Fibroblast of lung (primary cell): ENCODE data around the gene TPPP3. TPM values are rescaled to one million over a fixed set of nuclear protein-coding genes. Genes with fewer than 3 reads are reported as not detected.

Experiments used
- DNase-seq, 2 donors: peaks; one replicate each; pipeline versions ENCODE4 v3.0.0 to v3.0.0-alpha.2; 2010; ENCODE audit warnings: low read depth in 2 of 2
- H2AFZ ChIP-seq: 2 replicates; pipeline ENCODE4 v1.5.1; 2012; ENCODE audit warnings: low read length, control low read depth, inconsistent platforms
- H3K27ac ChIP-seq: 2 replicates; pipeline ENCODE4 v1.5.1; 2011; ENCODE audit warnings: low read length, control low read depth; ENCODE audit not compliant: insufficient read depth
- H3K27me3 ChIP-seq: 2 replicates; pipeline ENCODE4 v1.5.1; 2011; ENCODE audit warnings: mild to moderate bottlenecking, low read length; ENCODE audit not compliant: control insufficient read depth, insufficient read depth
- H3K36me3 ChIP-seq: 2 replicates; pipeline ENCODE4 v1.5.1; 2011; ENCODE audit warnings: low read length; ENCODE audit not compliant: control insufficient read depth, insufficient read depth
- H3K4me1 ChIP-seq: 2 replicates; pipeline ENCODE4 v1.5.1; 2011; ENCODE audit warnings: low read length; ENCODE audit not compliant: control insufficient read depth, insufficient read depth; ENCODE audit errors: extremely low read depth
- H3K4me2 ChIP-seq: 2 replicates; pipeline ENCODE4 v1.5.1; 2011; ENCODE audit warnings: low read length, control low read depth; ENCODE audit not compliant: insufficient read depth; ENCODE audit errors: extremely low read depth
- H3K4me3 ChIP-seq, 4 experiments: fragments of 200-600 bp in 1 of 4; sonication (generic) in 1 of 4; replicated peaks in 1 of 4; 2 replicates each; pipeline ENCODE4 v1.5.1; 2011 to 2016; ENCODE audit warnings: low read length in 4 of 4, low read depth in 3 of 4, mild to moderate bottlenecking in 3 of 4, control low read depth in 2 of 4, inconsistent platforms in 1 of 4, mixed read lengths in 1 of 4; ENCODE audit not compliant: insufficient read depth in 1 of 4; ENCODE audit errors: control extremely low read depth in 1 of 4
- H3K79me2 ChIP-seq: 2 replicates; pipeline ENCODE4 v1.5.1; 2012; ENCODE audit warnings: mild to moderate bottlenecking, low read length, inconsistent platforms; ENCODE audit not compliant: control insufficient read depth, insufficient read depth
- H3K9ac ChIP-seq: 2 replicates; pipeline ENCODE4 v1.5.1; 2011; ENCODE audit warnings: mild to moderate bottlenecking, low read length, control low read depth; ENCODE audit not compliant: insufficient read depth
- H3K9me3 ChIP-seq: 2 replicates; pipeline ENCODE4 v1.5.1; 2012; ENCODE audit warnings: low read depth, low read length; ENCODE audit not compliant: control insufficient read depth, insufficient read depth
- H4K20me1 ChIP-seq: 2 replicates; pipeline ENCODE4 v1.5.1; 2011; ENCODE audit warnings: low read length; ENCODE audit not compliant: control insufficient read depth, insufficient read depth; ENCODE audit errors: extremely low read depth
- EZH2 ChIP-seq: IDR thresholded peaks from 2 replicates; pipeline ENCODE4 v1.5.1; 2012; ENCODE audit warnings: low read length, control low read depth, mild to moderate bottlenecking; ENCODE audit errors: missing control alignments
- polyA plus RNA-seq, 2 donors: library from polyadenylated mRNA; depleted of rRNA in 1 of 2; stranded (reverse) in 1 of 2; unstranded in 1 of 2; fragments of >200 nt; gene quantifications; 2 replicates each; pipeline ENCODE4 v1.2.1, GENCODE V29; 2011 to 2012; ENCODE audit warnings: missing spikeins in 1 of 2
- total RNA-seq: library from RNA; depleted of rRNA; stranded (reverse); fragments of >200 nt; gene quantifications from 2 replicates; pipeline ENCODE4 v1.2.1, GENCODE V29; 2014
- TF ChIP-seq, protein P1 (sequence below), 2 donors: IDR thresholded peaks in 1 of 2; conservative IDR thresholded peaks in 1 of 2; 1 replicate in 1 of 2; 2 replicates in 1 of 2; pipeline ENCODE4 v1.5.1; 2011 to 2012; ENCODE audit warnings: low read length in 2 of 2, control low read depth in 1 of 2, inconsistent platforms in 1 of 2, low read depth in 1 of 2, mild to moderate bottlenecking in 1 of 2

Gene TPPP3
- total and polyA plus RNA-seq, 2 donors (not counting 1 experiment from before 2014, with no cell fraction given), result 2.9 to 3.8 TPM

DNA sequence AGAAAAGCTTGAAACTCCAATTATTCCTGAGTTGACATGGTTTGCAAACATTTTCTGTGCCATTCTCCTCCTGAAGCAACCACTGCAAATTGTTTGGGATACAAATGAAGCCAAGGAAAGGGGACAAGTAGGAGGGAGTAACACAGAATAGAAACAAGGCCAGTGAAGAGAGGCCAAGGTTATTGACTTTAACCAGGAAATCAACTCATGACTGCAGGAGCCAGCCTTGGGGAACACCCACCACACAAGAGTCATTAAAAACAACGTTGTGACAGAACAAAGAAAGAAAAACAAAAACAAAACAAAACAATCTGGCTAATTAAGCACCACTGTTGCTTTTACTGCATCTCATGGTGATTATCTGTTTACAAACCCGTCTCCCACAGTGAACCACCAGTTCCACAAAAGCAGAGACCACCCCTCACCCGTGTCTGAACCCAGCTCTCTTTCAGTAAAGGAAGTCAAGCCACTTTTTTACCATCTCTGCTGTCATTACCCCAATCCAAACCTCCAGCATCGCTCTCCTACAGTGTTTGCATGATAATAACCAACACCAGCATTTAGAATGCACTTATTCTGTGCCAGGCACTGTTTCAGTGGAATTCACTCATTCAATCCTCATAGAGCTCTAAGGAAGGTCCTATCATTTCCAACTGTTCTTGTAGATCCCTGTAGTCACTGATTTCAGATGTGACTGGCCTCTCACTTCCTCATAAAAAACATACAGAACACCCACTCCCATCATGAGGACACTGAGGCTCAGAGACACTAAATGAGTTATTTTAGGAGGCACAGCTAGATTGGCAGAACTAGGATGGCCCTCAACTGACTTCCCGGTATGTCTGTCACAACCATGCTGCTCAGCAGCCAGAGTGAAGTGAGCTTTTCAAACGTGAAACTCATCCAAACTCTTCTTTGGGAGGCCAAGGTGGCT lies 20.9 kb upstream of the TPPP3 start:
- no peaks in the 10 kb centered on the region for H3K27me3 ChIP-seq
- TF ChIP-seq, protein P1, sequence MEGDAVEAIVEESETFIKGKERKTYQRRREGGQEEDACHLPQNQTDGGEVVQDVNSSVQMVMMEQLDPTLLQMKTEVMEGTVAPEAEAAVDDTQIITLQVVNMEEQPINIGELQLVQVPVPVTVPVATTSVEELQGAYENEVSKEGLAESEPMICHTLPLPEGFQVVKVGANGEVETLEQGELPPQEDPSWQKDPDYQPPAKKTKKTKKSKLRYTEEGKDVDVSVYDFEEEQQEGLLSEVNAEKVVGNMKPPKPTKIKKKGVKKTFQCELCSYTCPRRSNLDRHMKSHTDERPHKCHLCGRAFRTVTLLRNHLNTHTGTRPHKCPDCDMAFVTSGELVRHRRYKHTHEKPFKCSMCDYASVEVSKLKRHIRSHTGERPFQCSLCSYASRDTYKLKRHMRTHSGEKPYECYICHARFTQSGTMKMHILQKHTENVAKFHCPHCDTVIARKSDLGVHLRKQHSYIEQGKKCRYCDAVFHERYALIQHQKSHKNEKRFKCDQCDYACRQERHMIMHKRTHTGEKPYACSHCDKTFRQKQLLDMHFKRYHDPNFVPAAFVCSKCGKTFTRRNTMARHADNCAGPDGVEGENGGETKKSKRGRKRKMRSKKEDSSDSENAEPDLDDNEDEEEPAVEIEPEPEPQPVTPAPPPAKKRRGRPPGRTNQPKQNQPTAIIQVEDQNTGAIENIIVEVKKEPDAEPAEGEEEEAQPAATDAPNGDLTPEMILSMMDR (conservative IDR thresholded peaks at IDR 0.05 in 1 of 2, IDR thresholded peaks at IDR 0.05 in 1 of 2; ENCODE audit: low read depth in 1 of 2, low read length in 2 of 2), result no peak
- no peak for TF ChIP-seq EZH2
- DNase-seq, result no peak
- H2AFZ ChIP-seq, result no peak overlapping the region
- H3K4me2 ChIP-seq, result no peak overlapping the region
- H3K27ac ChIP-seq, result no peak overlapping the region
- no peaks in the 10 kb centered on the region for H3K9me3 ChIP-seq
- H3K36me3 ChIP-seq, result no peaks in the 10 kb centered on the region
- no peaks in the 10 kb centered on the region for H4K20me1 ChIP-seq
- no peak overlapping the region for H3K9ac ChIP-seq
- H3K4me3 ChIP-seq, result no peak overlapping the region
- no peaks in the 10 kb centered on the region for H3K79me2 ChIP-seq
- peaks cover 2% of the 10 kb centered on the region for H3K4me1 ChIP-seq

GRCh38 chr16:67412294-67412693 lies 19.0 kb upstream of the TPPP3 start:
- no peak overlapping the region for H3K4me3 ChIP-seq
- no peak for TF ChIP-seq EZH2
- TF ChIP-seq, protein P1 (conservative IDR thresholded peaks at IDR 0.05 in 1 of 2, IDR thresholded peaks at IDR 0.05 in 1 of 2; ENCODE audit: low read depth in 1 of 2, low read length in 2 of 2), result no peak
- H3K4me1 ChIP-seq, result peaks cover 8% of the 10 kb centered on the region
- H3K4me2 ChIP-seq, result no peak overlapping the region
- no peaks in the 10 kb centered on the region for H3K79me2 ChIP-seq
- H3K36me3 ChIP-seq, result no peaks in the 10 kb centered on the region
- peak in 1 of 2 donors; percentile 33 for DNase-seq
- H4K20me1 ChIP-seq, result no peaks in the 10 kb centered on the region
- no peak overlapping the region for H3K9ac ChIP-seq
- no peak overlapping the region for H2AFZ ChIP-seq
- H3K27ac ChIP-seq, result no peak overlapping the region
- no peaks in the 10 kb centered on the region for H3K27me3 ChIP-seq
- no peaks in the 10 kb centered on the region for H3K9me3 ChIP-seq

DNA sequence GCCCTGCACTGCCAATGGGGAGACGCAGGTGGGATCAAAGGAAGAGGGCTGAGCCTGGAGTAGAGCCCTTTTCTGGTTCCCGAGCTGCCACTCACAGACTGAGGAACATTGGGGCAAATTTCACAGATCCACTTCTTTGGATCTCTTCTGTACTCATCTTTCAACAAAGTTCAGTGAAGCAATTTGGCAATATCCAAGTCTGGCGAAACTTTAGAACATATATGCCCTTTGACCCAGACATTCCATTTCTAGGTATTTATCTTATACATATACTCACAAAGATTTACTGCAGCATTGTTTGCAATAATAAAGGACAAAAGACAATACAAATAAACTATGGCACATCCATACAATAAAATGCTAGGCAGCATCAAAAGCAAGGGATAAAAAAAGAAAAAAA lies 18.0 kb upstream of the TPPP3 start:
- no peak overlapping the region for H3K4me3 ChIP-seq
- H3K36me3 ChIP-seq, result no peaks in the 10 kb centered on the region
- no peak for TF ChIP-seq EZH2
- TF ChIP-seq, protein P1 (conservative IDR thresholded peaks at IDR 0.05 in 1 of 2, IDR thresholded peaks at IDR 0.05 in 1 of 2; ENCODE audit: low read depth in 1 of 2, low read length in 2 of 2), result no peak
- no peak overlapping the region for H3K4me2 ChIP-seq
- H2AFZ ChIP-seq, result no peak overlapping the region
- H3K79me2 ChIP-seq, result no peaks in the 10 kb centered on the region
- no peaks in the 10 kb centered on the region for H4K20me1 ChIP-seq
- peaks cover 13% of the 10 kb centered on the region for H3K4me1 ChIP-seq
- no peak overlapping the region for H3K9ac ChIP-seq
- no peak for DNase-seq
- no peaks in the 10 kb centered on the region for H3K27me3 ChIP-seq
- H3K27ac ChIP-seq, result no peak overlapping the region
- H3K9me3 ChIP-seq, result no peaks in the 10 kb centered on the region
